Articular chondrocyte of knee joint (primary cell): ENCODE results near the gene BAIAP2. TPM values are rescaled to one million over a fixed set of nuclear protein-coding genes. Genes with fewer than 3 reads are reported as not detected.
A peak's percentile ranks its signal among the peaks of the same experiment; 100 is the strongest.

Experiments used
- small RNA-seq: library from RNA; depleted of rRNA; stranded (forward); fragments of <200 nt; gene quantifications from one replicate; pipeline ENCODE3, GENCODE V24; 2012
- total RNA-seq: library from RNA; depleted of rRNA; stranded (reverse); fragments of >200 nt; gene quantifications from 2 replicates; pipeline ENCODE4 v1.2.3, GENCODE V29; 2012

Gene BAIAP2, protein sequence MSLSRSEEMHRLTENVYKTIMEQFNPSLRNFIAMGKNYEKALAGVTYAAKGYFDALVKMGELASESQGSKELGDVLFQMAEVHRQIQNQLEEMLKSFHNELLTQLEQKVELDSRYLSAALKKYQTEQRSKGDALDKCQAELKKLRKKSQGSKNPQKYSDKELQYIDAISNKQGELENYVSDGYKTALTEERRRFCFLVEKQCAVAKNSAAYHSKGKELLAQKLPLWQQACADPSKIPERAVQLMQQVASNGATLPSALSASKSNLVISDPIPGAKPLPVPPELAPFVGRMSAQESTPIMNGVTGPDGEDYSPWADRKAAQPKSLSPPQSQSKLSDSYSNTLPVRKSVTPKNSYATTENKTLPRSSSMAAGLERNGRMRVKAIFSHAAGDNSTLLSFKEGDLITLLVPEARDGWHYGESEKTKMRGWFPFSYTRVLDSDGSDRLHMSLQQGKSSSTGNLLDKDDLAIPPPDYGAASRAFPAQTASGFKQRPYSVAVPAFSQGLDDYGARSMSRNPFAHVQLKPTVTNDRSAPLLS
- total RNA-seq, result 26.0 and 45.4 TPM in 2 replicates

DNA sequence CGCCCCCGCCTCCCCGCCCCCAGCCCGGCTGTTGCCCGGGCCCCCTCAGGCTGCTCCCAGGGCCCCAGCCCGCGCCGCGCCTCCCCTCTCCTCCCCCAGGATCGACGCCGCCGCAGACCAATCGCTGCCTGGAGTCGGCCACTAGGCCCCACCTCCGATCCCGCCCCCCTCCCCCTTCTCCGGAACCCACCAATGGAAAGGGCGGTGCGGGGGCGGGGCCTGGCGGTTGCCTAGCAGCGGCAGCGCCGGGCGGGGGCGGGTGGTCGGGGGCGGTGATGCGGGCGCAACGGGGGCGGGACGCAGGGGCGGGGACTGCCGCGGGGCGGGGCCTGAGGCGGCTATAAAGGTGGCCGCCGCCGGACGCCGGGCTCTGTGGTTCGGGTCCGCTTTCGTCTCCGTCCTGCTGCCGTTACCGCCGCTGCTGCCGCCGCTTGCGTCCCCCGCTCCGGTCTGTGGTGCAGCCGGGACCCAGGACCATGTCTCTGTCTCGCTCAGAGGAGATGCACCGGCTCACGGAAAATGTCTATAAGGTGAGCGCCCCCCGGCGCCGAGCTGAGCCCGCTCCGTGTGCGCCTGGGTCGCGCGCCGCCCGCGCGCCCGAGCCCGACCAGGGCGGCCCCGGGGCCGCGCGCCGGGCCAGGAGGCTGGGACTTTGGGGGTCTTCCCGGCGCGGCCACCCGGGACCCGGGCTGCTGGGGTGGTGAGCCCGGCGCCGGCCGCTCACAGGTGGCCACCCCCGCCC is at the start of gene BAIAP2:
BAIAP2 (plus strand) TSS at position 373 of the 742 bp plus-strand sequence; CDS start at position 477, 104 bp downstream.

DNA sequence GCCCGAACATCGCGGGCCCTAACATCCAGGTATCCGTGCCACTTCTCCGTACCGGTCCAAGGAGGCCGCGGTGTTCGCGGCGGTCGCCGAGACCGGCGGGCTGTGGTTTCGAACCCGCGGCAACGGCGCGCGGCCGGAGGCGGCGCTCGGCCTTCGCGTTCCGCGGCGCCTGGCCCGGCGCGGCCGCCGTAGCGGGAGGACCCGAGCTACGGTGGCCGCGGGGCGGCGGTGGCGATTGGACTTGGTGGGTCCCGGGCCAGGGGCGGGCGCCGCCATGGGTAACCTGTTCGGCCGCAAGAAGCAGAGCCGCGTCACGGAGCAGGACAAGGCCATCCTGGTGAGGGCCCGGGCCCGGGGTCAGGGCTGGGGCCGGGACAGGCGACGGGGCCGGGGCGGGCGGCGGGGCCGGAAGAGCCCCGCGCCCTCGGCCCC is 43.3 kb upstream of the BAIAP2 start, which contains the start of gene CHMP6:
CHMP6 (plus strand) TSS at position 197 of the 432 bp plus-strand sequence; CDS start at position 275, 78 bp downstream.

DNA sequence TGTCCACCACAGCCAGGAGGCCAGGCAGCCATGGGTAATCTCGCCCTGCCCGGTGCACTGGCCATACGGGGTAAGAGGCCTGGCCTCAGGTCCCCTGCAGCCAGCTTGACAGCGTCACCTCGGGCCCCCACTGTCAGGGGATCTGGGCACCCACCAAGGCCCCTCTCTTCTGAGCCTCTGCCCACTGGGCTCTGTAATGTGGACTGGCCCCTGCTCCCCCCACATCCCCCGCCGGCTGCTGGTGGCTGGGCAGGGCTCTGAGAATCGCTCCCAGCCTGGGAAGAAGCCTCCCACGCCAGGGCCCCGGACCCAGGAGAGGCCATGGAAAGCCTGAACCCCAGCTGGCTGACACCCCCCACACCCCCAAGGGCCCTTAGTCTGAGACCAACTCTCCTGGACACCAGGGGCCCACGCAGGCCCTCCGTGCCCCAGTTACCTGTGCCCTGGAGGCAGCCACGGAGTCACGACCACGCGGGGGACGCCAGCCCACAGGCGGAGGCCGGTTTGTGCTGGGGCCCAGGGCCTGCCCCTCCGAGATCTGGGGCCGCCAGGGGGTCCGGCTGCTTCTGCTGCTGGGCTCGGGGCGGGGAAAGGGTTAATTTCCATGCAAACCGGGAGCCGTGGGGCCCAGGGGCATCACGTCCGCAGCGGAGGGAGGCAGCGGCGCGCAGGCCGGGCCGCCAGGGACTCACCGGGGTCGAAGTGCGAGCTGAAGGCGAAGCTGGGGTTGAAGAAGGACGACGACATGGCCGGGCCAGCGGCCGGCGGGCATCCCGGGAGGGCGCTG is 130.5 kb downstream of the BAIAP2 start, which contains the start of gene PVALEF:
PVALEF (plus strand) TSS at position 262 of the 787 bp plus-strand sequence. CDS start 15,720 bp downstream, outside the sequence.

DNA sequence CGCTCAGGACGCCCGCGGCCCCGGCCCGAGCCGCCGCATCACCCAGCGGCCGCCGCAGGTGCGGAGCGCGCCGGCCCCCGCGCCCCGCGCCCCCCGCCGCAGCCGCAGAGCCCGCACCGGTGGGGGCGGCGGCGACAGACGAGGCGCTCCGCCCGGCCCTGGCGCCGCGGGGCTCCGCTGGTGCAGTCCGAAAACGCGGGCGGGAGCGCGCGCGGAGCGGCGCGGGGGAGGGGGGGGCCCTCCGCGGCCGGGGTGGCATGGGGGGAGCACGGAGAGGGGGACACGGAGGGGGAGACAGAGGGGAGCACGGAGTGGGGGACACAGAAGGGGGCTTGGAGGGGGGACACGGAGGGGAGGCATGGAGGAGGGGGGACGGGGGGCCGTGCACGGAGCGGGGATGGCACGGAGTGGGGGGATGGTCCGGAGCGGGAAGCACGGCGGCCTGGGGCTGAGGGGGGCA is 131.1 kb downstream of the BAIAP2 start, which contains the start of gene AATK:
AATK (minus strand) TSS at position 189 of the 460 bp plus-strand sequence. CDS start 229 bp downstream, outside the sequence.

Small RNAs within 50 kb of the gene (small RNA-seq; reads per million reads assigned to genes)
- gene MIR1250 (not detected), gene MIR3065 (438 reads per million, percentile 99 among the genes with 10 or more reads in this experiment), gene MIR657 (not detected)

Other genes starting within 250 kb of the BAIAP2 start
- gene CHMP6, start 43.3 kb upstream of the BAIAP2 start, total RNA-seq, result 18.2 and 19.6 TPM in 2 replicates
- not detected in 2 replicates for gene PVALEF, start 130.4 kb downstream of the BAIAP2 start, total RNA-seq
- gene AATK, start 131.1 kb downstream of the BAIAP2 start, total RNA-seq, result under 0.01 and 0.22 TPM in 2 replicates
- gene CEP131, start 187.8 kb downstream of the BAIAP2 start, total RNA-seq, result 6.1 and 6.7 TPM in 2 replicates
- 12.9 and 17.3 TPM in 2 replicates for gene TEPSIN, start 203.9 kb downstream of the BAIAP2 start, total RNA-seq
- 13.5 and 17.0 TPM in 2 replicates for gene NDUFAF8, start 204.2 kb downstream of the BAIAP2 start, total RNA-seq